Left ventricle myocardium inferior (tissue), 1 donor: ENCODE results near the gene MED22. TPM values are rescaled to one million over a fixed set of nuclear protein-coding genes. Genes with fewer than 3 reads are reported as not detected.
"Not testable (repeated sequence)": the region's sequence is repeated elsewhere in the genome, so short reads cannot be mapped to it uniquely, and the experiment has no call there.

Experiments used
- DNase-seq: peaks from one replicate; pipeline ENCODE4 v3.0.0-alpha.2; 2020
- H3K27ac ChIP-seq: fragments of 200-600 bp; replicated peaks from 2 replicates; pipeline ENCODE4 v1.8.0; 2021
- H3K27me3 ChIP-seq: fragments of 200-600 bp; 2 replicates; pipeline ENCODE4 v1.8.0; 2021; ENCODE audit warnings: low read depth
- H3K36me3 ChIP-seq: fragments of 200-600 bp; 2 replicates; pipeline ENCODE4 v1.8.0; 2021
- H3K4me1 ChIP-seq: fragments of 200-600 bp; 2 replicates; pipeline ENCODE4 v1.8.0; 2021
- H3K4me3 ChIP-seq: fragments of 200-600 bp; 2 replicates; pipeline ENCODE4 v1.8.0; 2021; ENCODE audit warnings: mild to moderate bottlenecking, moderate library complexity
- H3K9me3 ChIP-seq: fragments of 200-600 bp; replicated peaks from 2 replicates; pipeline ENCODE4 v1.8.0; 2021
- intact Hi-C: fragments of 100-400 bp; cut with micrococcal nuclease; formaldehyde crosslinking; loops from one replicate; pipeline ENCODE4 v1.11.0; 2022
- total RNA-seq: library from RNA; stranded (reverse); fragmentation: NEBNext Ultra II Directional; extraction: Animal tissue kit (Norgen Biotek cat#: 25700); gene quantifications from one replicate; pipeline ENCODE4 v1.2.1, GENCODE V29; 2021
- TF ChIP-seq, protein P1 (sequence below): fragments of 200-600 bp; IDR thresholded peaks from 2 replicates; pipeline ENCODE4 v1.8.0; 2021; ENCODE audit warnings: antibody characterized with exemption, mild to moderate bottlenecking, borderline replicate concordance
- donor health status: DM: no; HTN: yes; CAD: no; lungs with severe emphysema.

MED22 gene
- total RNA-seq, 1 donor from 2014 or later = 18.4 TPM

DNA sequence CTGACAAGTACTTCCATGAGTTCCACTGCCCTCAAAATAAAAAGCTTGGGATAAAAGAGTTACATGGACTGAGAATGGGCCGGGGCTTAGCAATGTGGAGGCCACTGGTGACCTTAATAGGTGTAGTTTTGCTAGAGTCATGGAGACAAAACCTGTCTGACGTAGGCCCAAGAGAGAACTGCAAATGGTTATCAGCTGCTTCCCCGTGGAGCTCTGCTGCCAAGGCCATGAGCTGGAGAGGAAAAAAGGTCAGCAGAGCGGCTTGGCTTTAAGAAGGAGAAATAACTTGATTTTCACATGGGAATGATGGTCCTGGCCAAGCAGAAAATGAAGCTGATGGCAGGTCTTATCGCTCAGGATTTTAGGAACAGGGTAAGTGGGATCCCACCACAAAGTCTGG, 8.3 kb downstream of the MED22 start:
- no peak for DNase-seq
- Histone ChIP-seq H3K9me3 (no peaks in the 10 kb centered on the region), H3K4me3 (no peak overlapping the region), H3K4me1 (peaks cover 30% of the 10 kb centered on the region), H3K36me3 (peaks cover 42% of the 10 kb centered on the region), H3K27me3 (no peaks in the 10 kb centered on the region), H3K27ac (peak overlapping the region; percentile 56)
- TF ChIP-seq, protein P1, sequence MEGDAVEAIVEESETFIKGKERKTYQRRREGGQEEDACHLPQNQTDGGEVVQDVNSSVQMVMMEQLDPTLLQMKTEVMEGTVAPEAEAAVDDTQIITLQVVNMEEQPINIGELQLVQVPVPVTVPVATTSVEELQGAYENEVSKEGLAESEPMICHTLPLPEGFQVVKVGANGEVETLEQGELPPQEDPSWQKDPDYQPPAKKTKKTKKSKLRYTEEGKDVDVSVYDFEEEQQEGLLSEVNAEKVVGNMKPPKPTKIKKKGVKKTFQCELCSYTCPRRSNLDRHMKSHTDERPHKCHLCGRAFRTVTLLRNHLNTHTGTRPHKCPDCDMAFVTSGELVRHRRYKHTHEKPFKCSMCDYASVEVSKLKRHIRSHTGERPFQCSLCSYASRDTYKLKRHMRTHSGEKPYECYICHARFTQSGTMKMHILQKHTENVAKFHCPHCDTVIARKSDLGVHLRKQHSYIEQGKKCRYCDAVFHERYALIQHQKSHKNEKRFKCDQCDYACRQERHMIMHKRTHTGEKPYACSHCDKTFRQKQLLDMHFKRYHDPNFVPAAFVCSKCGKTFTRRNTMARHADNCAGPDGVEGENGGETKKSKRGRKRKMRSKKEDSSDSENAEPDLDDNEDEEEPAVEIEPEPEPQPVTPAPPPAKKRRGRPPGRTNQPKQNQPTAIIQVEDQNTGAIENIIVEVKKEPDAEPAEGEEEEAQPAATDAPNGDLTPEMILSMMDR = no peak
- intact Hi-C loops = no loop called here

DNA sequence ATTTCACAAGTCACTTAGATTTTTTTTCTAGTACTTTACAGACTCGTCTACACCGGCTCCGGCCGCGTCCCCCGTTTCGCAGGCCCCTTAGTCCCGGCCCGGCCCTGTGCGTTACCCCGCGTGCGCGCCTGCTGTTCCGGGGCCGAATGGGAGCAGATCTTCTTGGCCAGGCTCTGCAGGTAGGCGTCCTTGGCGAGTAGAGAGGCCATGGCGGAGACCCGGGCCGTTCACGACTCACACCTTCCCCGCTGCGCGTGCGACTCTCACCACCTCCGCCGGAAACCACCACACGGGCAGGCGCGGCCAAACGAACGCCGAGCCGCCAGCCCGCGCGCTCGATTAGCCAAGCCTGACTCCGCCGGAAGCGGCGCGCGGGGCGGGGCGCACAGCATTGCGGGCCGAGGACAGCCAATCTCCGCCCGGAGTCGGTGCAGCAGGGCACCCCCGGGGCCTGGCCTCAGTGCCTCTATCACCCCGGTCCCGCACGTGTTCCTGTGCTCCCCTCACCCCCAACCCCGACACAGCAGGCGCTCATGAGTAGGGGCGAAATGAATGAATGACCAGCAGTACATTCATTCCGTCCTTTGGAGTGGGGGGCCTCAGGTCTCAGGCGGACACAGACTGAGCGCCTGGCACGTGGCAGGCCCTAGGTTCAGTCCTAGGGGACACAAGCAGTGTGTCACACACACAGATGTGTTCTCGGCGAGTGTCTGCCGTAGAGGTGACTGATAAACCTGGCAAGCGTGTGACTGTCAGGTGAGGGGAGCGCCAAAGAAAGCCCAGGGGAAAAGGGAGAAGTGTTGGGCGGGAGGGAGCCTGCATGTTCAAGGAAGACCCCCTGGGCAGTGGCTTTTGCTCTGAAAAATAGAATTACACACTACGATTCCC, 11.8 kb downstream of the MED22 start, which contains the start of gene SURF6:
Gene SURF6, minus strand, starts transcription at position 265 of the 888 bp plus-strand sequence. Its CDS starts 56 bp downstream, at position 209.
- Histone ChIP-seq H3K36me3 (peaks cover 40% of the 10 kb centered on the region), H3K4me1 (peaks cover 43% of the 10 kb centered on the region), H3K4me3 (peak within 1 kb of the TSS; percentile 97), H3K27ac (peak within 1 kb of the TSS; percentile 90), H3K9me3 (no peaks in the 10 kb centered on the region), H3K27me3 (no peaks in the 10 kb centered on the region)
- intact Hi-C loops = no loop called here
- DNase-seq = peak; percentile 91
- TF ChIP-seq, protein P1 = no peak

DNA sequence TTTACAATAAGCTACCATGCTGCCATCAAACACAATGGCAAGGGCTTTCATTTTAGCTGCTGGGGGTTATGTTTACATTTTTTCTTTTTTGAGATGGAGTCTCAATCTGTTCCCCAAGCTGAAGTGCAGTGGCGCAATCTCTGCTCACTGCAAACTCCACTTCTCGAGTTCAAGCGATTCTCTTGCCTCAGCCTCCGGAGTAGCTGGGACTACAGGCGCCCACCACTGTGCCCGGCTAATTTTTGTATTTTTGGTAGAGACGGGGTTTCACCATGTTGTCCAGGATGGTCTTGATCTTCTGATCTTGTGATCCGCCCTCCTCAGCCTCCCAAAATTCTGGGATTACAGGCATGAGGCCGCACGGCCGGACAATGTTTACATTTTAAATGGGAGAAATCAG, 13.0 kb downstream of the MED22 start:
- Histone ChIP-seq H3K36me3 (peaks cover 42% of the 10 kb centered on the region), H3K4me1 (peaks cover 43% of the 10 kb centered on the region), H3K4me3 (peak overlapping the region; percentile 97)
- H3K27me3 ChIP-seq, intact Hi-C loops, H3K27ac ChIP-seq, H3K9me3 ChIP-seq: not testable (repeated sequence)
- peak; percentile 2 for DNase-seq

DNA sequence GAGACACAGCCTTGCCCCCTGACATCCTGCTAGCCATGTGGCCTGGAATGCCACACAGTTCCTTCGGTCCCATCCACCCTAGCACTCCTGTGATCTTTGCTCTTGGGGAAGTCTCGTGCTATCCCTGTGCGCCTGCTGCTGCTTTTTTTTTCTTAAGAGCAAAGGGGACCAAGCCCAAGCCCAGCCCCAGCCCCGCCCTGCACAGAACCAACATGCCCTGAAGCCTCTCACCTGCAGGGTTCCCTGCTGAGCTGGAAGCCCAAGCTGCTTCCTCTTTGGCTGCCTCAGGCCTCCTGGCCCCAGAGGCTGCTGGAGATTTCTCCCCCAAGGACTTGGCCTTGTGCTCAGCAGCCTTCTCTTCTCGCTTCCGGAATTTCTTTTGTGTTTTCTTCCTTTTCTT, 13.8 kb downstream of the MED22 start:
- peaks cover 42% of the 10 kb centered on the region for H3K4me1 ChIP-seq
- peak; percentile 5 for DNase-seq
- H3K27me3 ChIP-seq = no peaks in the 10 kb centered on the region
- intact Hi-C loops = no loop called here
- TF ChIP-seq, protein P1 = no peak
- H3K4me3 ChIP-seq = no peak overlapping the region
- no peaks in the 10 kb centered on the region for H3K9me3 ChIP-seq
- H3K27ac ChIP-seq = no peak overlapping the region
- peaks cover 42% of the 10 kb centered on the region for H3K36me3 ChIP-seq

DNA sequence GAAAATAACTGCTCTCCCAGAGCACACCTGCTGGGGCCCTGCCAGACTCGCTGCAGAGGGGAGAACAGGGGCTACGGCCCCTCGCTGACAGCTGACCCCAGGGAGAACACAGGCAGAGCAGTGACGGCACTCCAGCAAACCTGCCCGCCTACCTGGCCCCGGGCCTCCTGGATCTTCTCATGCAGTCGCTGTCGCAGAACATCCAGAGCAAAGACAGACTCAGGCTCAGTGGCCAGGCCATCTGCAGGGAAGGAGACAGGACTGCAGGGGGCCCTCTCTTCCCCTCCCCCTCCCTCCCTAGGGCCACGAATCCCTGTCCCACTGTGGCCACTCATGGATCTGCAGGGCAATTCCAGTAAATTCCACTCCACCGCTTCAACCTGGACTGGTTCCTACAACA, 14.4 kb downstream of the MED22 start:
- Histone ChIP-seq H3K36me3 (peaks cover 42% of the 10 kb centered on the region), H3K4me1 (peaks cover 44% of the 10 kb centered on the region), H3K9me3 (no peaks in the 10 kb centered on the region), H3K27ac (no peak overlapping the region), H3K27me3 (no peaks in the 10 kb centered on the region), H3K4me3 (no peak overlapping the region)
- DNase-seq = peak; percentile 11
- intact Hi-C loops = no loop called here
- TF ChIP-seq, protein P1 = no peak

DNA sequence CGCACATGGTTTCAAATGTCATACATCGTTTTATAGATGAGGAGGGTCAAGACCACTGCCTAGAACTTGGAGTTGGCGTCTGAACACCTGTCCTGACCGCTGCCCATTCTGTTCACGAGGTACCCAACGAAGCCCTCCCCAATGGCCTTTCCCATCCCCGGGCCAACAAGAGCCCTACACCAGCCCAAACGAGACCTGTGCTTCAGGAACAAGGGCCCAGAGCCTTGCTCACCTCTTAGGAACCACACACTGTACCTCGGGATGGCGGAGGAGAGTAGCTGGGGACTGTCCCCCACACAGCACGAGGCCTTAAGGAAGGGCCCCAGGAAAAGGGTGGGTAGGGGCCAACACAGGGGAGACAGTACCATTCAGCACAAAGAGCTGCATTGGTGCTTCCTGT, 14.9 kb downstream of the MED22 start:
- Histone ChIP-seq H3K36me3 (peaks cover 42% of the 10 kb centered on the region), H3K4me1 (peaks cover 44% of the 10 kb centered on the region), H3K9me3 (no peaks in the 10 kb centered on the region), H3K27ac (no peak overlapping the region), H3K27me3 (no peaks in the 10 kb centered on the region), H3K4me3 (no peak overlapping the region)
- intact Hi-C loops = no loop called here
- no peak for DNase-seq
- TF ChIP-seq, protein P1 = no peak
